Measurements from ENCODE around the gene CD302. TPM values are rescaled to one million over a fixed set of nuclear protein-coding genes. Genes with fewer than 3 reads are reported as not detected.
"Not testable (repeated sequence)": the region's sequence is repeated elsewhere in the genome, so short reads cannot be mapped to it uniquely, and the experiment has no call there.

Gene CD302
- total and polyA plus RNA-seq, 2 donors (not counting 1 experiment from before 2014, with no cell fraction given): 0.72 to 1.5 TPM

GRCh38 chr2:159828738-159829137 lies 30.7 kb upstream of the CD302 start:
- Histone ChIP-seq H3K4me1 (ENCODE audit: control insufficient read depth in 2 of 2, insufficient read depth in 2 of 2, low read length in 2 of 2) (no peaks in the 10 kb centered on the region), H3K27ac (ENCODE audit: low read length in 2 of 2) (no peak overlapping the region), H3K27me3 (replicated peaks in 1 of 4; ENCODE audit: control extremely low read depth in 1 of 4, control insufficient read depth in 3 of 4, insufficient read depth in 4 of 4, low read length in 3 of 4) (no peaks in the 10 kb centered on the region), H3K4me2 (replicated peaks; ENCODE audit: low read depth, low read length, poor library complexity, severe bottlenecking) (no peak overlapping the region), H3K4me3 (ENCODE audit: control extremely low read depth in 1 of 5, extremely low read depth in 1 of 5, insufficient read depth in 1 of 5, low read depth in 2 of 5, low read length in 4 of 5) (no peak overlapping the region), H4K20me1 (ENCODE audit: control insufficient read depth, insufficient read depth, low read length, poor library complexity, severe bottlenecking) (no peaks in the 10 kb centered on the region), H3K79me2 (ENCODE audit: control insufficient read depth, insufficient read depth, low read length) (no peaks in the 10 kb centered on the region), H2AFZ (ENCODE audit: insufficient read depth, low read depth, low read length, poor library complexity, severe bottlenecking) (no peak overlapping the region), H3K9me3 (ENCODE audit: control extremely low read depth in 1 of 3, control insufficient read depth in 2 of 3, insufficient read depth in 1 of 3, low read length in 2 of 3) (no peaks in the 10 kb centered on the region), H3K9ac (ENCODE audit: low read length) (no peak overlapping the region), H3K36me3 (replicated peaks in 1 of 2; ENCODE audit: control extremely low read depth in 1 of 2, control insufficient read depth in 1 of 2, extremely low read depth in 1 of 2, insufficient read depth in 2 of 2, low read length in 1 of 2) (peaks cover 0 to 26% of the 10 kb centered on the region in 2 experiments)
- POLR2A ChIA-PET: no interaction called here
- H3K4me1 Mint-ChIP-seq: no peaks in the 10 kb centered on the region
- ATAC-seq (ENCODE audit: low read depth) (no peak), DNase-seq (no peak)
- WGBS (ENCODE audit: insufficient coverage): no CpG with 5 or more reads among the region's 2 CpGs
- H3K9me3 Mint-ChIP-seq (ENCODE audit: insufficient read depth): peaks cover 2% of the 10 kb centered on the region
- intact Hi-C loops (cut with micrococcal nuclease): no loop called here
- no peak overlapping the region for H3K4me3 Mint-ChIP-seq
- no peaks in the 10 kb centered on the region for H3K27me3 Mint-ChIP-seq
- H3K27ac Mint-ChIP-seq: no peak overlapping the region
- TF ChIP-seq, protein P1, sequence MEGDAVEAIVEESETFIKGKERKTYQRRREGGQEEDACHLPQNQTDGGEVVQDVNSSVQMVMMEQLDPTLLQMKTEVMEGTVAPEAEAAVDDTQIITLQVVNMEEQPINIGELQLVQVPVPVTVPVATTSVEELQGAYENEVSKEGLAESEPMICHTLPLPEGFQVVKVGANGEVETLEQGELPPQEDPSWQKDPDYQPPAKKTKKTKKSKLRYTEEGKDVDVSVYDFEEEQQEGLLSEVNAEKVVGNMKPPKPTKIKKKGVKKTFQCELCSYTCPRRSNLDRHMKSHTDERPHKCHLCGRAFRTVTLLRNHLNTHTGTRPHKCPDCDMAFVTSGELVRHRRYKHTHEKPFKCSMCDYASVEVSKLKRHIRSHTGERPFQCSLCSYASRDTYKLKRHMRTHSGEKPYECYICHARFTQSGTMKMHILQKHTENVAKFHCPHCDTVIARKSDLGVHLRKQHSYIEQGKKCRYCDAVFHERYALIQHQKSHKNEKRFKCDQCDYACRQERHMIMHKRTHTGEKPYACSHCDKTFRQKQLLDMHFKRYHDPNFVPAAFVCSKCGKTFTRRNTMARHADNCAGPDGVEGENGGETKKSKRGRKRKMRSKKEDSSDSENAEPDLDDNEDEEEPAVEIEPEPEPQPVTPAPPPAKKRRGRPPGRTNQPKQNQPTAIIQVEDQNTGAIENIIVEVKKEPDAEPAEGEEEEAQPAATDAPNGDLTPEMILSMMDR (IDR thresholded peaks at IDR 0.05): no peak
- no peak for TF ChIP-seq EZH2 (IDR thresholded peaks at IDR 0.05; ENCODE audit: borderline replicate concordance, insufficient read depth, low read depth, low read length, poor library complexity, severe bottlenecking)
- CTCF ChIA-PET: no interaction called here

DNA sequence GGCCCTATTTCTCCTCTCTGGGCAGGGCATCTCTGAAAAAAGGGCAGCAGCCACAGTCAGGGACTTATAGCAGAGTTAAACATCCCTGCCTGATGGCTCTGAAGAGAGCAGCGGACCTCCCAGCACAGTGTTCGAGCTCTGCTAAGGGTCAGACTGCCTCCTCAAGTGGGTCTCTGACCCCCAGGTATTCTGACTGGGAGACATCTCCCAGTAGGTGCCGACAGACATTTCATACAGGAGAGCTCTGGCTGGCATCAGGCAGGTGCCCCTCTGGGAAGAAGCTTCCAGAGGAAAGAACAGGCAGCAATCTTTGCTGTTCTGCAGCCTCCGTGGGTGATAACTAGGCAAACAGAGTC lies 24.4 kb upstream of the CD302 start:
- H3K4me1 ChIP-seq (ENCODE audit: control insufficient read depth in 2 of 2, insufficient read depth in 2 of 2, low read length in 2 of 2); H3K27ac Mint-ChIP-seq; H3K27me3 ChIP-seq (replicated peaks in 1 of 4; ENCODE audit: control extremely low read depth in 1 of 4, control insufficient read depth in 3 of 4, insufficient read depth in 4 of 4, low read length in 3 of 4); H3K4me2 ChIP-seq (replicated peaks; ENCODE audit: low read depth, low read length, poor library complexity, severe bottlenecking); H3K9me3 Mint-ChIP-seq (ENCODE audit: insufficient read depth); ATAC-seq (ENCODE audit: low read depth); H3K9ac ChIP-seq (ENCODE audit: low read length); H3K79me2 ChIP-seq (ENCODE audit: control insufficient read depth, insufficient read depth, low read length); H4K20me1 ChIP-seq (ENCODE audit: control insufficient read depth, insufficient read depth, low read length, poor library complexity, severe bottlenecking); intact Hi-C loops (cut with micrococcal nuclease); H3K27ac ChIP-seq (ENCODE audit: low read length in 2 of 2); H2AFZ ChIP-seq (ENCODE audit: insufficient read depth, low read depth, low read length, poor library complexity, severe bottlenecking); H3K4me1 Mint-ChIP-seq; POLR2A ChIA-PET; H3K4me3 ChIP-seq (ENCODE audit: control extremely low read depth in 1 of 5, extremely low read depth in 1 of 5, insufficient read depth in 1 of 5, low read depth in 2 of 5, low read length in 4 of 5); H3K27me3 Mint-ChIP-seq; H3K4me3 Mint-ChIP-seq; DNase-seq; H3K9me3 ChIP-seq (ENCODE audit: control extremely low read depth in 1 of 3, control insufficient read depth in 2 of 3, insufficient read depth in 1 of 3, low read length in 2 of 3): not testable (repeated sequence)
- H3K36me3 ChIP-seq (replicated peaks in 1 of 2; ENCODE audit: control extremely low read depth in 1 of 2, control insufficient read depth in 1 of 2, extremely low read depth in 1 of 2, insufficient read depth in 2 of 2, low read length in 1 of 2): peaks cover 3 to 18% of the 10 kb centered on the region in 2 experiments
- WGBS (ENCODE audit: insufficient coverage): 98% methylated on average over 4 of the region's 4 CpGs
- CTCF ChIA-PET: interaction anchor here (0.6 to 1.1 kb wide), 2 partner anchors 10 to 995 kb away, joined by 3 read pairs; no protein-coding TSS in a partner anchor

DNA sequence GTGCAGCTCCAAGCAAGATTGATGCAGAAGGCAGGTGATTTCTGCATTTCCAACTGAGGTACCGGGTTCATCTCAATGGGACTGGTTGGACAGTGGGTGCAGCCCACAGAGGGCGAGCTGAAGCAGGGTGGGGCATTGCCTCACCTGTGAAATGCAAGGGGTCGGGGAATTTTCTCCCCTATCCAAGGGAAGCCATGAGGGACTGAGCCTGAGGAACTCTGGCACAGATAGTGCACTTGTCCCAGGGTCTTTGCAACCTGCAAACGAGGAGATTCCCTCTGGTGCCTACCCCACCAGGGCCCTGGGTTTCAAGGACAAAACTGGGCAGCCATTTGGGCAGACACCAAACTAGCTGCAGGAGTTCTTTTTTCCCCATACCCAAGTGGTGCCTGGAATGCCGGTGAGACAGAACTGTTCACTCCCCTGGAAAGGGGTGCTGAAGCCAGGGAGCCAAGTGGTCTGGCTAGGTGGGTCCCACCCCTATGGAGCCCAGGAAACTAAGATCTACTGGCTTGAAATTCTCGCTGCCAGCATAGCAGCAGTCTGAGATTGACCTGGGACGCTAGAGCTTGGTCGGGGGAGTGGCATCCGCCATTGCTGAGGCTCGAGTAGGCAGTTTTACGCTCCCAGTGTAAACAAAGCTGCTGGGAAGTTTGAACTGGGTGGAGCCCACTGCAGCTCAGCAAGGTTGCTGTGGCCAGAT lies 23.9 kb upstream of the CD302 start:
- intact Hi-C loops (cut with micrococcal nuclease); H3K27ac Mint-ChIP-seq; H3K27me3 Mint-ChIP-seq; H3K9me3 Mint-ChIP-seq (ENCODE audit: insufficient read depth); H3K9ac ChIP-seq (ENCODE audit: low read length); DNase-seq; H3K9me3 ChIP-seq (ENCODE audit: control extremely low read depth in 1 of 3, control insufficient read depth in 2 of 3, insufficient read depth in 1 of 3, low read length in 2 of 3); H3K4me3 Mint-ChIP-seq; H3K4me2 ChIP-seq (replicated peaks; ENCODE audit: low read depth, low read length, poor library complexity, severe bottlenecking); H3K4me3 ChIP-seq (ENCODE audit: control extremely low read depth in 1 of 5, extremely low read depth in 1 of 5, insufficient read depth in 1 of 5, low read depth in 2 of 5, low read length in 4 of 5); H3K4me1 ChIP-seq (ENCODE audit: control insufficient read depth in 2 of 2, insufficient read depth in 2 of 2, low read length in 2 of 2); ATAC-seq (ENCODE audit: low read depth); H2AFZ ChIP-seq (ENCODE audit: insufficient read depth, low read depth, low read length, poor library complexity, severe bottlenecking); H3K27me3 ChIP-seq (replicated peaks in 1 of 4; ENCODE audit: control extremely low read depth in 1 of 4, control insufficient read depth in 3 of 4, insufficient read depth in 4 of 4, low read length in 3 of 4); H4K20me1 ChIP-seq (ENCODE audit: control insufficient read depth, insufficient read depth, low read length, poor library complexity, severe bottlenecking); POLR2A ChIA-PET; H3K79me2 ChIP-seq (ENCODE audit: control insufficient read depth, insufficient read depth, low read length); H3K4me1 Mint-ChIP-seq; H3K27ac ChIP-seq (ENCODE audit: low read length in 2 of 2): not testable (repeated sequence)
- peaks cover 3 to 19% of the 10 kb centered on the region in 2 experiments for H3K36me3 ChIP-seq (replicated peaks in 1 of 2; ENCODE audit: control extremely low read depth in 1 of 2, control insufficient read depth in 1 of 2, extremely low read depth in 1 of 2, insufficient read depth in 2 of 2, low read length in 1 of 2)
- CTCF ChIA-PET: interaction anchor here (0.6 to 1.1 kb wide), 2 partner anchors 11 to 996 kb away, joined by 3 read pairs; no protein-coding TSS in a partner anchor
- 98% methylated on average over 11 of the region's 11 CpGs for WGBS (ENCODE audit: insufficient coverage)
